GM12875 (cell line): ENCODE measurements around the gene ZC3H8.

Source experiments
- H3K4me3 ChIP-seq: one replicate; pipeline ENCODE4 v1.5.1; 2011; ENCODE audit warnings: low read depth, low read length, control low read depth
- CTCF ChIP-seq: IDR thresholded peaks from 2 replicates; pipeline ENCODE4 v1.5.1; 2011; ENCODE audit warnings: low read depth, mild to moderate bottlenecking, control low read depth, inconsistent platforms, low read length, moderate library complexity, borderline replicate concordance; ENCODE audit not compliant: insufficient read depth

Gene ZC3H8

GRCh38 chr2:112197868-112198267 lies 57.0 kb downstream of the ZC3H8 start:
- no peak overlapping the region for H3K4me3 ChIP-seq
- no peak for TF ChIP-seq CTCF

GRCh38 chr2:112195950-112196349 lies 58.9 kb downstream of the ZC3H8 start:
- TF ChIP-seq CTCF = no peak
- H3K4me3 ChIP-seq = no peak overlapping the region

GRCh38 chr2:112195167-112195766 lies 59.6 kb downstream of the ZC3H8 start:
- no peak overlapping the region for H3K4me3 ChIP-seq
- no peak for TF ChIP-seq CTCF

- no peak overlapping the region for H3K4me3 ChIP-seq
- TF ChIP-seq CTCF = no peak
Measured at GRCh38 chr2:112194482-112194881, 60.4 kb downstream of the ZC3H8 start.

GRCh38 chr2:112194028-112194427 lies 60.8 kb downstream of the ZC3H8 start:
- H3K4me3 ChIP-seq = no peak overlapping the region
- no peak for TF ChIP-seq CTCF

GRCh38 chr2:112189001-112189556 lies 65.8 kb downstream of the ZC3H8 start:
- TF ChIP-seq CTCF = no peak
- H3K4me3 ChIP-seq = no peak overlapping the region
